CD14-positive monocyte (primary cell): ENCODE data around the gene SPTBN1. TPM values are rescaled to one million over a fixed set of nuclear protein-coding genes. Genes with fewer than 3 reads are reported as not detected.
A peak's percentile ranks its signal among the peaks of the same experiment; 100 is the strongest.

Source experiments
- DNase-seq, 3 donors: peaks; one replicate each; pipeline ENCODE4 v3.0.0-alpha.2; 2011 to 2022
- H2AFZ ChIP-seq: 2 replicates; pipeline ENCODE4 v1.6.0; 2012; ENCODE audit warnings: mild to moderate bottlenecking, low read depth, low read length, inconsistent platforms; ENCODE audit not compliant: insufficient read depth, poor library complexity, severe bottlenecking
- H3K27ac ChIP-seq, 2 donors: 1 replicate in 1 of 2; 2 replicates in 1 of 2; pipeline ENCODE4 v1.5.1; 2012 to 2013; ENCODE audit warnings: low read length in 2 of 2, control low read depth in 1 of 2, inconsistent platforms in 1 of 2, low read depth in 1 of 2, mild to moderate bottlenecking in 1 of 2
- H3K27me3 ChIP-seq, 2 donors: one replicate each; pipeline versions ENCODE4 v1.6.0 to v1.6.1; 2011 to 2013; ENCODE audit warnings: low read length in 2 of 2; ENCODE audit not compliant: control insufficient read depth in 2 of 2, insufficient read depth in 2 of 2
- H3K36me3 ChIP-seq, 2 donors: replicated peaks in 1 of 2; 1 replicate in 1 of 2; 2 replicates in 1 of 2; pipeline versions ENCODE4 v1.5.1 to v1.6.1; 2012 to 2013; ENCODE audit warnings: low read length in 2 of 2, control low read depth in 1 of 2, inconsistent platforms in 1 of 2, mild to moderate bottlenecking in 1 of 2; ENCODE audit not compliant: insufficient read depth in 2 of 2, control insufficient read depth in 1 of 2
- H3K4me1 ChIP-seq, 2 donors: 1 replicate in 1 of 2; 2 replicates in 1 of 2; pipeline versions ENCODE4 v1.5.1 to v1.6.1; 2012 to 2013; ENCODE audit warnings: low read length in 2 of 2, control low read depth in 1 of 2, inconsistent platforms in 1 of 2, mild to moderate bottlenecking in 1 of 2, moderate library complexity in 1 of 2; ENCODE audit not compliant: insufficient read depth in 2 of 2, control insufficient read depth in 1 of 2
- H3K4me2 ChIP-seq: replicated peaks from 2 replicates; pipeline ENCODE3; 2012; ENCODE audit warnings: low read length, moderate library complexity, mild to moderate bottlenecking; ENCODE audit not compliant: poor library complexity, severe bottlenecking; ENCODE audit errors: extremely low read depth
- H3K4me3 ChIP-seq, 3 experiments: fragments of 200-600 bp in 1 of 3; sonication (generic) in 1 of 3; replicated peaks in 1 of 3; 1 replicate in 2 of 3; 2 replicates in 1 of 3; pipeline ENCODE4 v1.5.1; 2011 to 2013; ENCODE audit warnings: low read length in 3 of 3, mild to moderate bottlenecking in 3 of 3, control low read depth in 2 of 3, low read depth in 2 of 3, inconsistent platforms in 1 of 3, moderate library complexity in 1 of 3
- H3K79me2 ChIP-seq: 2 replicates; pipeline ENCODE4 v1.6.0; 2012; ENCODE audit warnings: mild to moderate bottlenecking, control low read depth, inconsistent platforms, low read length, moderate library complexity; ENCODE audit not compliant: insufficient read depth
- H3K9ac ChIP-seq: 2 replicates; pipeline ENCODE4 v1.6.0; 2017; ENCODE audit warnings: low read length, mild to moderate bottlenecking; ENCODE audit not compliant: insufficient read depth, poor library complexity, severe bottlenecking
- H3K9me3 ChIP-seq, 2 donors: replicated peaks in 1 of 2; 1 replicate in 1 of 2; 2 replicates in 1 of 2; pipeline versions ENCODE4 v1.5.1 to v1.6.1; 2012 to 2013; ENCODE audit warnings: low read length in 2 of 2, control low read depth in 1 of 2; ENCODE audit not compliant: control insufficient read depth in 1 of 2, insufficient read depth in 1 of 2
- H4K20me1 ChIP-seq: 2 replicates; pipeline ENCODE4 v1.6.0; 2012; ENCODE audit warnings: mild to moderate bottlenecking, low read length, control low read depth, moderate library complexity; ENCODE audit not compliant: insufficient read depth
- H3K27ac Mint-ChIP-seq, 7 donors: one replicate each; pipeline ENCODE4 v1.8.0; 2020; ENCODE audit warnings: mild to moderate bottlenecking in 7 of 7, mixed read lengths in 7 of 7, moderate library complexity in 6 of 7, inconsistent platforms in 2 of 7
- H3K27me3 Mint-ChIP-seq, 3 donors: one replicate each; pipeline ENCODE4 v1.8.0; 2021 to 2022; ENCODE audit warnings: low read depth in 3 of 3, mild to moderate bottlenecking in 3 of 3, mixed read lengths in 3 of 3, moderate library complexity in 3 of 3, inconsistent platforms in 1 of 3
- H3K36me3 Mint-ChIP-seq, 2 donors: one replicate each; pipeline ENCODE4 v1.8.0; 2020; ENCODE audit warnings: mixed read lengths in 2 of 2, inconsistent platforms in 1 of 2, mild to moderate bottlenecking in 1 of 2
- H3K4me1 Mint-ChIP-seq: one replicate; pipeline ENCODE4 v1.8.0; 2020; ENCODE audit warnings: mild to moderate bottlenecking, mixed read lengths
- H3K4me3 Mint-ChIP-seq, 2 donors: one replicate each; pipeline ENCODE4 v1.8.0; 2020; ENCODE audit warnings: mild to moderate bottlenecking in 2 of 2, mixed read lengths in 2 of 2, moderate library complexity in 1 of 2
- H3K9me3 Mint-ChIP-seq, 7 donors: one replicate each; pipeline ENCODE4 v1.8.0; 2020 to 2022; ENCODE audit warnings: mixed read lengths in 7 of 7, mild to moderate bottlenecking in 6 of 7, moderate library complexity in 6 of 7, inconsistent platforms in 2 of 7
- CTCF ChIP-seq: fragments of 200-600 bp; IDR thresholded peaks from one replicate; pipeline ENCODE4 v1.8.0; 2022; ENCODE audit warnings: antibody characterized with exemption, mild to moderate bottlenecking
- WGBS: methylation state at CpG from one replicate; pipeline ENCODE4 v1.1.5; 2013; ENCODE audit warnings: missing lambda C conversion rate; ENCODE audit not compliant: insufficient coverage; 5-methylcytosine and 5-hydroxymethylcytosine counted together
- intact Hi-C, 2 donors: fragments of 100-400 bp; cut with micrococcal nuclease; formaldehyde crosslinking; loops; one replicate each; pipeline versions ENCODE4 v1.15.0 to v1.15.1; 2023
- polyA plus RNA-seq, 3 donors: library from polyadenylated mRNA; depleted of rRNA in 1 of 3; unstranded in 2 of 3; stranded (reverse) in 1 of 3; fragments of 300-500 nt in 2 of 3; fragments of >200 nt in 1 of 3; fragmentation: Illumina TruSeq in 2 of 3; gene quantifications; 1 replicate in 2 of 3; 2 replicates in 1 of 3; pipeline ENCODE4 v1.2.3, GENCODE V29; 2012 to 2021

The SPTBN1 gene
- polyA plus RNA-seq, 3 donors = 0.79 to 2.8 (median 1.7) TPM

GRCh38 chr2:54499661-54500060, 43.5 kb downstream of the SPTBN1 start:
- Histone ChIP-seq H3K9ac (no peak overlapping the region), H3K4me1 (no peaks in the 10 kb centered on the region), H4K20me1 (no peaks in the 10 kb centered on the region), H3K4me3 (no peak overlapping the region), H3K9me3 (no peaks in the 10 kb centered on the region), H3K4me2 (no peak overlapping the region), H3K27ac (no peak overlapping the region), H3K79me2 (no peaks in the 10 kb centered on the region), H2AFZ (no peak overlapping the region), H3K27me3 (no peaks in the 10 kb centered on the region), H3K36me3 (no peaks in the 10 kb centered on the region)
- H3K27me3 Mint-ChIP-seq = peaks cover 0 to 7% (median 2%) of the 10 kb centered on the region in 3 donors
- no peaks in the 10 kb centered on the region for H3K9me3 Mint-ChIP-seq
- DNase-seq = no peak
- H3K4me3 Mint-ChIP-seq = no peak overlapping the region
- H3K36me3 Mint-ChIP-seq = no peaks in the 10 kb centered on the region
- H3K27ac Mint-ChIP-seq = no peak overlapping the region
- WGBS = 100% methylated on average over 1 of the region's 2 CpGs
- intact Hi-C loops = no loop called here
- H3K4me1 Mint-ChIP-seq = no peaks in the 10 kb centered on the region
- no peak for TF ChIP-seq CTCF

GRCh38 chr2:54500404-54501205, 44.5 kb downstream of the SPTBN1 start:
- Mint-ChIP-seq H3K4me3 (no peak overlapping the region), H3K27ac (peak overlapping the region in 1 of 7 donors; percentile 3), H3K36me3 (no peaks in the 10 kb centered on the region), H3K9me3 (no peaks in the 10 kb centered on the region), H3K4me1 (no peaks in the 10 kb centered on the region), H3K27me3 (peaks cover 0 to 6% (median 2%) of the 10 kb centered on the region in 3 donors)
- H3K9ac ChIP-seq = no peak overlapping the region
- intact Hi-C loops = no loop called here
- no peaks in the 10 kb centered on the region for H3K27me3 ChIP-seq
- DNase-seq = no peak
- H3K79me2 ChIP-seq = no peaks in the 10 kb centered on the region
- H4K20me1 ChIP-seq = no peaks in the 10 kb centered on the region
- no peak overlapping the region for H3K4me3 ChIP-seq
- H2AFZ ChIP-seq = no peak overlapping the region
- no peaks in the 10 kb centered on the region for H3K36me3 ChIP-seq
- 92% methylated on average over 5 of the region's 8 CpGs for WGBS
- H3K9me3 ChIP-seq = no peaks in the 10 kb centered on the region
- TF ChIP-seq CTCF = no peak
- no peak overlapping the region for H3K4me2 ChIP-seq
- H3K4me1 ChIP-seq = no peaks in the 10 kb centered on the region
- no peak overlapping the region for H3K27ac ChIP-seq
